ENCODE data around the gene CYP24A1. TPM values are rescaled to one million over a fixed set of nuclear protein-coding genes. Genes with fewer than 3 reads are reported as not detected.

Gene CYP24A1
- total and polyA plus RNA-seq, 2 donors (not counting 1 experiment from before 2014, with no cell fraction given) = not detected

DNA sequence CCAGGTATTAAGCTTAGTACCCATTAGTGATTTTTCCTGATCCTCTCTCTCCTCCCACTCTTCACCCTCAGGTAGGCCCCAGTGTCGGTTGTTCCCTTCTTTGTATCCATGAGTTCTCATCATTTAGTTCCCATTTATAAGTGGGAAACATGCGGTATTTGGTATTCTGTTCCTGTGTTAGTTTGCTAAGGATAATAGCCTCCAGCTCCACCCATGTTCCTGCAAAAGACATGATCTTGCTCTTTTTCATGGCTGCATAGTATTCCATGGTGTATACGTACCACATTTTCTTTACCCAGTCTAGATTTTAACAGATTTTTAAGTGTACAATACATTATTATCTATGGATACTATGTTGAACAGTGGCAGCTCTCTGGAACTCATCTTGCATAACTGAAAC, 44.4 kb downstream of the CYP24A1 start:
- Histone ChIP-seq H3K27ac (ENCODE audit: low read length in 2 of 2) (no peak overlapping the region), H4K20me1 (ENCODE audit: control insufficient read depth, insufficient read depth, low read length, poor library complexity, severe bottlenecking) (no peaks in the 10 kb centered on the region), H3K27me3 (replicated peaks in 1 of 4; ENCODE audit: control extremely low read depth in 1 of 4, control insufficient read depth in 3 of 4, insufficient read depth in 4 of 4, low read length in 3 of 4) (peaks cover 0 to 6% (median 3%) of the 10 kb centered on the region in 4 experiments), H3K9ac (ENCODE audit: low read length) (no peak overlapping the region), H2AFZ (ENCODE audit: insufficient read depth, low read depth, low read length, poor library complexity, severe bottlenecking) (no peak overlapping the region), H3K4me2 (replicated peaks; ENCODE audit: low read depth, low read length, poor library complexity, severe bottlenecking) (no peak overlapping the region), H3K36me3 (replicated peaks in 1 of 2; ENCODE audit: control extremely low read depth in 1 of 2, control insufficient read depth in 1 of 2, extremely low read depth in 1 of 2, insufficient read depth in 2 of 2, low read length in 1 of 2) (no peaks in the 10 kb centered on the region), H3K4me3 (ENCODE audit: control extremely low read depth in 1 of 5, extremely low read depth in 1 of 5, insufficient read depth in 1 of 5, low read depth in 2 of 5, low read length in 4 of 5) (no peak overlapping the region), H3K4me1 (ENCODE audit: control insufficient read depth in 2 of 2, insufficient read depth in 2 of 2, low read length in 2 of 2) (no peaks in the 10 kb centered on the region), H3K9me3 (ENCODE audit: control extremely low read depth in 1 of 3, control insufficient read depth in 2 of 3, insufficient read depth in 1 of 3, low read length in 2 of 3) (peaks cover 0 to 3% (median 0%) of the 10 kb centered on the region in 3 donors), H3K79me2 (ENCODE audit: control insufficient read depth, insufficient read depth, low read length) (no peaks in the 10 kb centered on the region)
- TF ChIP-seq EZH2 (IDR thresholded peaks at IDR 0.05; ENCODE audit: borderline replicate concordance, insufficient read depth, low read depth, low read length, poor library complexity, severe bottlenecking) = no peak
- TF ChIP-seq, protein P1, sequence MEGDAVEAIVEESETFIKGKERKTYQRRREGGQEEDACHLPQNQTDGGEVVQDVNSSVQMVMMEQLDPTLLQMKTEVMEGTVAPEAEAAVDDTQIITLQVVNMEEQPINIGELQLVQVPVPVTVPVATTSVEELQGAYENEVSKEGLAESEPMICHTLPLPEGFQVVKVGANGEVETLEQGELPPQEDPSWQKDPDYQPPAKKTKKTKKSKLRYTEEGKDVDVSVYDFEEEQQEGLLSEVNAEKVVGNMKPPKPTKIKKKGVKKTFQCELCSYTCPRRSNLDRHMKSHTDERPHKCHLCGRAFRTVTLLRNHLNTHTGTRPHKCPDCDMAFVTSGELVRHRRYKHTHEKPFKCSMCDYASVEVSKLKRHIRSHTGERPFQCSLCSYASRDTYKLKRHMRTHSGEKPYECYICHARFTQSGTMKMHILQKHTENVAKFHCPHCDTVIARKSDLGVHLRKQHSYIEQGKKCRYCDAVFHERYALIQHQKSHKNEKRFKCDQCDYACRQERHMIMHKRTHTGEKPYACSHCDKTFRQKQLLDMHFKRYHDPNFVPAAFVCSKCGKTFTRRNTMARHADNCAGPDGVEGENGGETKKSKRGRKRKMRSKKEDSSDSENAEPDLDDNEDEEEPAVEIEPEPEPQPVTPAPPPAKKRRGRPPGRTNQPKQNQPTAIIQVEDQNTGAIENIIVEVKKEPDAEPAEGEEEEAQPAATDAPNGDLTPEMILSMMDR (IDR thresholded peaks at IDR 0.05) = no peak
- intact Hi-C loops (cut with micrococcal nuclease) = no loop called here
- no peaks in the 10 kb centered on the region for H3K27me3 Mint-ChIP-seq
- ChIA-PET CTCF (no interaction called here), POLR2A (no interaction called here)
- WGBS (ENCODE audit: insufficient coverage) = no CpG with 5 or more reads among the region's 3 CpGs
- DNase-seq = no peak
- H3K27ac Mint-ChIP-seq = no peak overlapping the region
- H3K4me3 Mint-ChIP-seq = no peak overlapping the region
- H3K9me3 Mint-ChIP-seq (ENCODE audit: insufficient read depth) = no peaks in the 10 kb centered on the region
- no peak for ATAC-seq (ENCODE audit: low read depth)
- H3K4me1 Mint-ChIP-seq = peaks cover 2% of the 10 kb centered on the region

DNA sequence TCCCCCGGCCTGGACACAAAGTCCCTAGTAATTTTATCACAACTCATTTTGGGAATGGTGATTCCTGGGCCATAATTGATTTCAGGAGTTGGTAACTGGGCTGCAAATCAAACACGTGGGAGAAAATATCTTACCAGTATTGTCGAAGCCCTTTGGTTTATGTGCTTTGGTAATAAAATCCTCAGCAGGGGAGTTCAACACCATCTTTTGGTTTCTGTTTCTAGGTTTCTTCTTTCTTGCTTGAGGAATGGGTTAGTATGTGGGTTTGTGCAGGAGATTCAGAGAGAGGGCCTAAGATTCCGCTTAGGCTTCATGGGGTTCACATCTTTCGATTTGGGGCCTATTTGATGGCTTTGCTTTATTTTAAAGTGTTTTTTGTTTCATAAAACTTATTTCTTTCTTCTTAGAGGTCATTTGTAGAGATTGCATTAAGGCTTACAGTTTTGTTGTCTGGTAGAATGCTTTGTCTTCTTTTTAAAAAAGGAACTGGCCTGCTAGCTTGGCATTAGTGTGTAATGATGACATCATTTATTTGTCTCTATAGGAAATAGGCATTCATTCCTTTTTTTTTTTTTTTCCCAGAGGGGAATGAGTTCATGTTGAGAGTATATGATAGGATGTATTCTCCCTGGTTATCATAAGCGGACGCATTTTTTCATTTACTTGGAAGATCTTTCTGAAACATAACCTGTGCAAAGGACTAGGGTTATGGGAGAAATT, 45.8 kb downstream of the CYP24A1 start:
- Mint-ChIP-seq H3K27ac (no peak overlapping the region), H3K4me1 (peaks cover 2% of the 10 kb centered on the region), H3K9me3 (ENCODE audit: insufficient read depth) (no peaks in the 10 kb centered on the region), H3K27me3 (no peaks in the 10 kb centered on the region), H3K4me3 (no peak overlapping the region)
- Histone ChIP-seq H3K9me3 (ENCODE audit: control extremely low read depth in 1 of 3, control insufficient read depth in 2 of 3, insufficient read depth in 1 of 3, low read length in 2 of 3) (peaks cover 0 to 3% (median 0%) of the 10 kb centered on the region in 3 donors), H3K9ac (ENCODE audit: low read length) (no peak overlapping the region), H3K4me3 (ENCODE audit: control extremely low read depth in 1 of 5, extremely low read depth in 1 of 5, insufficient read depth in 1 of 5, low read depth in 2 of 5, low read length in 4 of 5) (no peak overlapping the region), H3K27me3 (replicated peaks in 1 of 4; ENCODE audit: control extremely low read depth in 1 of 4, control insufficient read depth in 3 of 4, insufficient read depth in 4 of 4, low read length in 3 of 4) (peaks cover 0 to 6% (median 3%) of the 10 kb centered on the region in 4 experiments), H3K36me3 (replicated peaks in 1 of 2; ENCODE audit: control extremely low read depth in 1 of 2, control insufficient read depth in 1 of 2, extremely low read depth in 1 of 2, insufficient read depth in 2 of 2, low read length in 1 of 2) (no peaks in the 10 kb centered on the region), H3K79me2 (ENCODE audit: control insufficient read depth, insufficient read depth, low read length) (no peaks in the 10 kb centered on the region), H4K20me1 (ENCODE audit: control insufficient read depth, insufficient read depth, low read length, poor library complexity, severe bottlenecking) (no peaks in the 10 kb centered on the region), H3K4me1 (ENCODE audit: control insufficient read depth in 2 of 2, insufficient read depth in 2 of 2, low read length in 2 of 2) (no peaks in the 10 kb centered on the region), H2AFZ (ENCODE audit: insufficient read depth, low read depth, low read length, poor library complexity, severe bottlenecking) (no peak overlapping the region), H3K27ac (ENCODE audit: low read length in 2 of 2) (no peak overlapping the region), H3K4me2 (replicated peaks; ENCODE audit: low read depth, low read length, poor library complexity, severe bottlenecking) (no peak overlapping the region)
- TF ChIP-seq, protein P1 (IDR thresholded peaks at IDR 0.05) = no peak
- no peak for TF ChIP-seq EZH2 (IDR thresholded peaks at IDR 0.05; ENCODE audit: borderline replicate concordance, insufficient read depth, low read depth, low read length, poor library complexity, severe bottlenecking)
- ChIA-PET CTCF (no interaction called here), POLR2A (no interaction called here)
- DNase-seq = no peak
- 100% methylated on average over 2 of the region's 7 CpGs for WGBS (ENCODE audit: insufficient coverage)
- intact Hi-C loops (cut with micrococcal nuclease) = no loop called here
- ATAC-seq (ENCODE audit: low read depth) = no peak

All from B cell (primary cell).